Measurements from ENCODE around the gene TTYH1. TPM values are rescaled to one million over a fixed set of nuclear protein-coding genes. Genes with fewer than 3 reads are reported as not detected.

Gene TTYH1
- total RNA-seq, 1 donor from 2014 or later = 50.7 TPM

DNA sequence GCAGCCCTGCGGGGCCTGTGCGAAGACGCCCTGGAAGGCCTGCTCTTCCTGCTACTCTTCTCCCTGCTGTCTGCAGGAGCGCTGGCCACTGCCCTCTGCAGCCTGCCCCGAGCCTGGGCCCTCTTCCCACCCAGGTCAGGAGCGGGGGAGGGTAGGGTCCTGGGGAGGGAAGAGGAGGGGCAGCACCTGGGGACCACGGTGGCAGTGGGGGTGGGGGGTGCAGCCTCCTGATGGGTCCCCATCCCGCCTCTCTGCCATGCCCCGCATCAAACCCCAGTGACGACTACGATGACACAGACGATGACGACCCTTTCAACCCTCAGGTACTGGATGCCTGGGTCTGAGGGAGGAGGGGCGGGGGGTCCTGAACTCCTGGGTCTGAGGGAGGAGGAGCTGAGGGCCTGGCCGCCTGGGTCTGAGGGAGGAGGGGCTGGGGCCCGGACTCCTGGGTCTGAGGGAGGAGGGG lies 20.3 kb downstream of the TTYH1 start:
- H3K27ac Mint-ChIP-seq = no peak overlapping the region
- H3K36me3 Mint-ChIP-seq = peaks cover 4% of the 10 kb centered on the region
- peaks cover 5% of the 10 kb centered on the region for H3K27me3 Mint-ChIP-seq
- no peaks in the 10 kb centered on the region for H3K9me3 Mint-ChIP-seq
- no peak for DNase-seq (ENCODE audit: extremely low spot score, unreplicated experiment)
- H3K4me3 Mint-ChIP-seq = no peak overlapping the region
- H3K4me1 Mint-ChIP-seq (ENCODE audit: unreplicated experiment) = peaks cover 18% of the 10 kb centered on the region
- TF ChIP-seq, protein P1, sequence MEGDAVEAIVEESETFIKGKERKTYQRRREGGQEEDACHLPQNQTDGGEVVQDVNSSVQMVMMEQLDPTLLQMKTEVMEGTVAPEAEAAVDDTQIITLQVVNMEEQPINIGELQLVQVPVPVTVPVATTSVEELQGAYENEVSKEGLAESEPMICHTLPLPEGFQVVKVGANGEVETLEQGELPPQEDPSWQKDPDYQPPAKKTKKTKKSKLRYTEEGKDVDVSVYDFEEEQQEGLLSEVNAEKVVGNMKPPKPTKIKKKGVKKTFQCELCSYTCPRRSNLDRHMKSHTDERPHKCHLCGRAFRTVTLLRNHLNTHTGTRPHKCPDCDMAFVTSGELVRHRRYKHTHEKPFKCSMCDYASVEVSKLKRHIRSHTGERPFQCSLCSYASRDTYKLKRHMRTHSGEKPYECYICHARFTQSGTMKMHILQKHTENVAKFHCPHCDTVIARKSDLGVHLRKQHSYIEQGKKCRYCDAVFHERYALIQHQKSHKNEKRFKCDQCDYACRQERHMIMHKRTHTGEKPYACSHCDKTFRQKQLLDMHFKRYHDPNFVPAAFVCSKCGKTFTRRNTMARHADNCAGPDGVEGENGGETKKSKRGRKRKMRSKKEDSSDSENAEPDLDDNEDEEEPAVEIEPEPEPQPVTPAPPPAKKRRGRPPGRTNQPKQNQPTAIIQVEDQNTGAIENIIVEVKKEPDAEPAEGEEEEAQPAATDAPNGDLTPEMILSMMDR (conservative IDR thresholded peaks at IDR 0.05) = no peak

DNA sequence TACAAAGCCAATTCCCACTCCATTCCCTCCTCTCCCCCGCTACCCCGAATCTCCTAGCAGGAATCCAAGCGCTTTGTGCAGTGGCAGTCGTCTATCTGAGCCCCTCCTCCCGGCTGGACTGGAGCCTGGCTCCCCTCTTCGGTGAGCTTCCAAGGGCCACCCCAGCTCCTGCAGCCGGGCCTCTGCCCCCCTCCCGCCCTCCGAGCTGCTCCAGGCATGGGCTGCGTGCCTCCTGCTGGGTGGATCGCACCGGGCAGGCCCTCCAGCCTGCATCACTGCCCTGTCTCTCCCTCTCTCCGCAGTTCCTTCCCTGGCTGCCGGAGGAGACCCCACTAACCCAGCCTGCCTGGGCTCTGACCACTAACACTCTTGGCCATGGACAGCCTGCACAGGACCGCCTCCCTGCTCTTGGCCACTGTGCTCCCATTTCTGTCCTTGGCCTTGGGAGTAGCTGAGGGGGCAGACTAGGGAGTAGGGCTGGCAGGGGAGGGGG lies 20.8 kb downstream of the TTYH1 start:
- H3K4me3 Mint-ChIP-seq = no peak overlapping the region

DNA sequence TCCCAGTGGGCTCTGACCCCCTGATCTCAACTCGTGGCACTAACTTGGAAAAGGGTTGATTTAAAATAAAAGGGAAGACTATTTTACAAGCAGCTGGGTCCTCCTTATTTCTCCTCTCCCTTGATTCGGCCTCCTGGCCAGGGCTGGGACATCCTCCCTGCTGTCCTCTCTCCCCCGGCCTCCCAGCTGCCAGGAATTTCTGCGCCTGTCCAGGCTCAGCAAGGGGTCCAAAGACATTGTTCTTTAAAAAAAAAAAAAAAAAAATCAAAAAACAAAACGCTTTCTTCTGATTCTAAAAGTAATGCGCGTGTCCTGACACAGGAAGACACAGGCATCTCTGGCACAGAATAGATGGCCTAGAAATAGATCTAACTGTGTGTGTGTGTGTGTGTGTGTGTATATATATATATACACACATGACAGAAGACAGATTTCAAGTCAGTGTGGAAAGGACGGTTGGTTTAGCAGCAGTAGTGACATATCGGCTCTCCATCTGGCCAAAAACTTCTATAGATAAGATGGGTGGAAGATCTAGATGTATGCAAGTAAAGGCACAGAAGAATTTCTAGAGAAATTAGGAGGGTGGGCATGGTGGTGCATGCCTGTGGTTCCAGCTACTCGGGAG lies 21.5 kb downstream of the TTYH1 start:
- Mint-ChIP-seq H3K27me3 (no peaks in the 10 kb centered on the region), H3K27ac (no peak overlapping the region), H3K4me3 (no peak overlapping the region), H3K4me1 (ENCODE audit: unreplicated experiment) (peaks cover 12% of the 10 kb centered on the region), H3K36me3 (peaks cover 4% of the 10 kb centered on the region), H3K9me3 (no peaks in the 10 kb centered on the region)
- TF ChIP-seq, protein P1 (conservative IDR thresholded peaks at IDR 0.05) = no peak
- no peak for DNase-seq (ENCODE audit: extremely low spot score, unreplicated experiment)

More for the DNA sequence above, 20.8 kb downstream of the TTYH1 start:
- Mint-ChIP-seq H3K36me3 (peaks cover 4% of the 10 kb centered on the region), H3K27me3 (peaks cover 3% of the 10 kb centered on the region), H3K4me1 (ENCODE audit: unreplicated experiment) (peaks cover 17% of the 10 kb centered on the region), H3K27ac (no peak overlapping the region), H3K9me3 (no peaks in the 10 kb centered on the region)
- no peak for DNase-seq (ENCODE audit: extremely low spot score, unreplicated experiment)
- TF ChIP-seq, protein P1 (conservative IDR thresholded peaks at IDR 0.05) = no peak

DNA sequence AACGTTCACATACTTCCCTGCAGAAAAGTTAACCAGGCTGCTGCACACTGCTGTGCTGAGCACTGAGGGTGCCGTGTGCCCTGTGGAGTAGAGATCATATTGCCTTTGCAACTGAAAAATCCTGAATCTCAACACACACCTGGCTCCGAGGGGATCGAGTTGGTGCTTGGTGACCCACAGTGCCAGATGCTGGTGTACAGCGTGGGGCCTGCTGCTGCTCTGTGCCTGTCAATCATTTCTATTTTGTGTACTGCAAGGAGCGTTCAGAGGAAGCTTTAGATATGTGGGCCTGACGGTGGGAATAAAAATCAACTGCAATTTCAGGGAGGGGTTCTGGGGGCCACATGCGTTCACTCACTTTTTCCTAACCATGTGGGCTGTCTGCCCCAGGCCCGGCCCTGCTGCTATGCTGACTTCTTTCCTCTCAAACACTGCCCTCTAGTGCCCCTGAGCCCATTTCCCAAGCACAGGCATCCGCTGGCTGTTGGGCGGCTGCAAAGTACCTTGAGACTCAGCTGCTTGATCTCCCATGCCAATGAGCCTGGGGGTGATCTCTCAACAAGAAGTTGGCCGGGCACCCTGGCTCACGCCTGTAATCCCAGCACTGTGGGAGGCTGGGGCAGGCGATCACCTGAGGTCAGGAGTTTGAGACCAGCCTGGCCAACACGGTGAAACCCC lies 24.0 kb downstream of the TTYH1 start:
- Mint-ChIP-seq H3K36me3 (peaks cover 8% of the 10 kb centered on the region), H3K9me3 (no peaks in the 10 kb centered on the region), H3K4me1 (ENCODE audit: unreplicated experiment) (peaks cover 12% of the 10 kb centered on the region), H3K27me3 (no peaks in the 10 kb centered on the region), H3K4me3 (no peak overlapping the region), H3K27ac (no peak overlapping the region)
- TF ChIP-seq, protein P1 (conservative IDR thresholded peaks at IDR 0.05) = peak; percentile 73
- DNase-seq (ENCODE audit: extremely low spot score, unreplicated experiment) = no peak

DNA sequence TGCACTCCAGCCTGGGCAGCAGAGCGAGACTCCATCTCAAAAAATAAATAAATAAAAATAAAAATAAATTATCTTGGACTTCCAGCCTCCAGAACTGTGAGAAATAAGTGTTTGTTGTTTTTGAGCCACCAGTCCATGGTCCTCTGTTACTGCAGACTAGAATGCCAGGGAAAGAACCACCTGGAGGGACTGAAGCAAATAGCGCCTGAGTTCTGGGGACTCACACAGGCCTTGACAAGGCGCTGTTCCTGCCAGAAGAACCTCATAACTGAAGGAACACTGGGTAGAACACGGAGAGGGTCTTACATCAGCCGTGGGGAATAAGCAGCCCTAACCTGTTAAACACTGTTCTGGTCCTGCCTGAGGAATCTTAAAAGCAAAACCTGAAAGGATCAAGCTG lies 25.4 kb downstream of the TTYH1 start:
- H3K36me3 Mint-ChIP-seq = peaks cover 8% of the 10 kb centered on the region
- no peak for DNase-seq (ENCODE audit: extremely low spot score, unreplicated experiment)
- H3K27me3 Mint-ChIP-seq = no peaks in the 10 kb centered on the region
- H3K27ac Mint-ChIP-seq = no peak overlapping the region
- peaks cover 6% of the 10 kb centered on the region for H3K4me1 Mint-ChIP-seq (ENCODE audit: unreplicated experiment)
- H3K9me3 Mint-ChIP-seq = no peaks in the 10 kb centered on the region
- TF ChIP-seq, protein P1 (conservative IDR thresholded peaks at IDR 0.05) = no peak
- H3K4me3 Mint-ChIP-seq = no peak overlapping the region

Measured in type B pancreatic cell (in vitro differentiated cells).